HG02642 (cell line): ENCODE results near the gene CAPZB.

Experiments used
- ATAC-seq: cut with Tn5 transposase; IDR thresholded peaks from one replicate; pipeline ENCODE4 v1.9.1; 2021; ENCODE audit warnings: mild to moderate bottlenecking; ENCODE audit not compliant: unreplicated experiment, poor library complexity

Gene CAPZB

GRCh38 chr1:19433719-19433998 is 51.7 kb downstream of the CAPZB start:
- no peak for ATAC-seq

DNA sequence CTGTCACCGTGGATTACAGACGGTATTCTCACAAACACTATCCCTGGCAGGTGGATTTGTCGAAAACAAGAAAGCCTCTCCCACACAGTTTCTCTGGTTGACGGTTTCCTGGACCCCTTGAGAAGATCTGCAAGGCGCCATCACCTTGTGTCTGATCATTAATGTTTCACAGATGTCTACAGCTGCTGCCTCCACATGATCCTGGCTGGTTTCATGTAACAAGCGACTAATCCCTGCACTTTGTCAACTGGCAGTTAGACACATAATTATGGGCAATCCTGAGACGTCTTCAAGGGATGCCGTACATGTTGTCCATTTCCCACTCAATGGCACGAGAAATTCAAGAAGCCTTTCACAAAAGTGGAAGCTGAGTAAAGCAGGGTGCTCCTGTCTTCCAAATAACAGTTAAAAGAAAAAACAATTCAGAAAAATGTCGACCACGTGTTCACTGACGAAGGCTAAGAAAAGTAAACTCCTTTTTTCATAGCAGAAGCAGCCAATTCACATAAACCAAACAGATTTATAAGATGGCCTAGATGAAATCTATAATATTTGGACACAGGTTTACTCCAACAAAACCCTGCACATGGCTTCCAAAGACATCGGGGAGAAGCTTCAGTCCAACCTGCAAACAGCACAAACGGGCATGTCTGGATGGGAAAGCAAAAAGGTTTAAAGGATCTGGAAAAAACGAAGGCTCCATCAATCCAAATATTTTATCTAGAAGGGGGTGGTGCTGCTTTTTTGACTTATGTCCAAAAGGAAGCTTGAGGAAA is 52.2 kb downstream of the CAPZB start:
- no peak for ATAC-seq

- ATAC-seq = no peak
Measured at GRCh38 chr1:19430121-19431068, 54.9 kb downstream of the CAPZB start.

GRCh38 chr1:19429611-19430010 is 55.7 kb downstream of the CAPZB start:
- ATAC-seq = no peak

GRCh38 chr1:19427087-19427781 is 58.1 kb downstream of the CAPZB start:
- no peak for ATAC-seq

GRCh38 chr1:19426294-19427086 is 58.8 kb downstream of the CAPZB start:
- no peak for ATAC-seq

DNA sequence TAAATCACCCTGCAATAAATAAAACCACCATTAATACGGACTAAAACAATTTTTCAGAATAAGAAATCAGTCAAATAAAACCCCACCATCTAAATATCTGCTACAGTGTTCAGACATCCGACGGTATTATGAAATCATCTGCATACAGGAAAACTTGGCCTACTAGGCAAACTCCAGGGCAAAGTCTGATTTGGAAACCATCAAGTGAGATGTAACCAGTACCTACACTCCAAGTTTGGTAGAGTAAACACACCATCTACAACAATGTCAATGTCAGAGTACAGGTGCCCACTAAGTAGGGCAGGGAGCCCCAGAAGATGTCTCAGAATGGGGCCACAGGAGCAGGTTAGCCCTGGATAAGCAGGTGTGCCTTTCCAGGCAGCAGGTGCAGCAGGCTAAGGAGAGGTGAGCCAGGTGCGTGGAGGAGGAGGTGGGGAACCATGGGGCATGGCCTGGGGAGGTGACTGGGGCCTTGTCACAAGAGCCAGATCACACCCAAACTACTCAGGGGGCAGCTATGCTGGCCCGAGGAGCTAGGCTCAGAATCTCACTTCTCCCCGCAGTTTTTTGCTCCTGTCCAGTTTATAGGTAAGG is 59.6 kb downstream of the CAPZB start:
- ATAC-seq = no peak

DNA sequence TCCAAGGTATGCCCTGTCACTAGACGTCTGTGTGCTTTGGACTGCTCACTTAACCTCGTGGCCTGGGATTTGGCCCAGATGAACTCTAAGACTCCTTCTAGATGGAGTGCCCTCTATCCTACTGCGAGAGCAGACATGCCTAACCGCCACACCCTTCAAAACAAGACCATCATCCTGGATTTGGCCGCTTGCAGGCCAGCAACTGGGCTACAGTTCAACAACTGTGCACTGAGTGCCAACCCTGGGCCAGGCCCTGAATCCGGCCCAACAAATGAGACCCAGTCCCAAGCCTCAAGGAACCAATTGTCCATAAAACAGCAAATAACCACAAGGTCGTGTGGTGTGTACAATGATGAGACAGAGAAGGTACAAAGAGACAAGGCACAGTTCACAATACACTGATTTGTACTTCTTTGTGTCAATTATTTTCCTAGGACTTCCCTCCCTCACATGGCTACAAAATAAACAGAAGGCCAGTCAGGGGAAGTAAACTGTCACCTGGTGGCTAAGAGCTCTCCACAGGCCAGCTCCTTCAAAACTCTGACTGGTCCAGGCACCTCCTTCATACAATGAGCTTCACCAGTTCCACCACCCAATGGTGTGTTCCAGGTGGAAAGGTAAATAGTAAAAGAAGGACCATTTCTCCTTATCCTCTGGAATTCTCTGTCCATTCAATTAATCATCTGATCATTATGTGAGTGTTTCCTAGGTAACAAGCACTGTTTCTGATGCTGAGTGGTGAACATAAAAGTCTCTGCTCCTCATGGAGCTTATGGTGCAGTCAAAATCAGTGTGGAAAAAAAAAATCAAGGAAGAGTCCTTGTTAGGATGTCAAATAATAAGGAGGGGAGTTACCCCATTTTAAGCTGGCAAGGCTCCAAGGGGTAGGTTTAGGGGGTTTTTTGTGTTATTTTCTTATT is 60.4 kb downstream of the CAPZB start:
- ATAC-seq = no peak

- ATAC-seq = no peak
Measured at GRCh38 chr1:19423130-19423529, 62.2 kb downstream of the CAPZB start.

GRCh38 chr1:19421365-19421764 is 64.0 kb downstream of the CAPZB start:
- no peak for ATAC-seq

DNA sequence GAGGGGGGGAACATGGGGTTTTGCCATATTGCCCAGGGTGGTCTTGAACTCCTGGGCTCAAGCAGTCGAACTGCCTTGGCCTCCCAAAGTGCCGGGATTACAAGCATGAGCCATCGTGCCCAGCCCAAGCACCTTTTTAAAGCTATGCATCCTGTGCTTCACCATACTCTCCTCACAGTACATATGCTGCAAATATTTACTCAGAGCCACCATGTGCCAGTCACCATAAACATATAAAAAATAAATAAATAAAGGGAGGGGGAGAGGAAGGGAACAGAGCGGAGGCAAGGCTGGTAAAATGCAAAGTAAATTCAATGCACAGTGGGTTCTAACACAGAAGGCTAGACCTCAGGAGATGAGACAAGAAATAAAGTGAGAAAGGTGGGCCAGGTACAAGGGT is 64.7 kb downstream of the CAPZB start:
- no peak for ATAC-seq

GRCh38 chr1:19419691-19420090 is 65.6 kb downstream of the CAPZB start:
- no peak for ATAC-seq

DNA sequence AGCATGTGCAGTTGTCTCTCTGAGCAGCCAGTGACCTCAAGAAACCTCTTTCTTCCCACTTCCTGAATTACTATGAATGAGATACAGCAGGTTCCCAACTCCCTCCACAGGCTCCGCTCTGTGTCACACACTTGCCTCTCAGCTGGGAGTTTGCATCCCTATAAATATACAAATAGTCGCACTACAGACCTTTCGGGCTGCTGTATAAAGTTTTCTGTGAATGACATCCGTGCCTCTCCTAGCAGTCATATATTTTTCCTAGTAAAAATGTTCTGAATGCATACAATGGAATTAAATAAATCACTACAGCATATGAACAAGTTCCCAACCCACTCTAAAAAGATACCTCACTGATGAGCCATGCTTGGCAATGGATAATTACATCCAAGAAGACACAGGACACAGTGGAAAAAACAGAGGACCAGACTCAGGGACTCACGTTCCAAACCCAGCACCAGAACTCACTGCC is 66.8 kb downstream of the CAPZB start:
- ATAC-seq = no peak

GRCh38 chr1:19416921-19417470 is 68.3 kb downstream of the CAPZB start:
- ATAC-seq = no peak

GRCh38 chr1:19416145-19416544 is 69.2 kb downstream of the CAPZB start:
- ATAC-seq = no peak

GRCh38 chr1:19414515-19415121 is 70.7 kb downstream of the CAPZB start:
- ATAC-seq = no peak

- no peak for ATAC-seq
Measured at GRCh38 chr1:19413999-19414398, 71.3 kb downstream of the CAPZB start.

GRCh38 chr1:19412654-19413053 is 72.7 kb downstream of the CAPZB start:
- no peak for ATAC-seq
